GM19193 (cell line): ENCODE results near the gene NMRAL1.

Experiments
- POLR2A ChIP-seq: IDR thresholded peaks from 4 replicates; pipeline ENCODE4 v1.6.1; 2011; ENCODE audit not compliant: insufficient read depth, insufficient read length; ENCODE audit errors: extremely low read depth

NMRAL1 gene

GRCh38 chr16:4488499-4488967 lies 14.1 kb upstream of the NMRAL1 start:
- TF ChIP-seq POLR2A, result no peak

GRCh38 chr16:4487955-4488498 lies 13.6 kb upstream of the NMRAL1 start:
- no peak for TF ChIP-seq POLR2A

GRCh38 chr16:4486126-4486893 lies 11.9 kb upstream of the NMRAL1 start:
- TF ChIP-seq POLR2A, result no peak

GRCh38 chr16:4481963-4482362 lies 7.5 kb upstream of the NMRAL1 start:
- TF ChIP-seq POLR2A, result no peak

GRCh38 chr16:4481526-4481925 lies 7.1 kb upstream of the NMRAL1 start:
- no peak for TF ChIP-seq POLR2A

- no peak for TF ChIP-seq POLR2A
Measured at GRCh38 chr16:4477966-4478365, 3.5 kb upstream of the NMRAL1 start.

GRCh38 chr16:4475880-4476788 lies 1.7 kb upstream of the NMRAL1 start, which contains the start of gene HMOX2:
HMOX2 (plus strand) TSS chr16:4476398; CDS start chr16:4505525, 29,127 bp downstream.
- TF ChIP-seq POLR2A, result peak; percentile 91

- TF ChIP-seq POLR2A, result no peak
Measured at GRCh38 chr16:4472880-4473279, 1.5 kb downstream of the NMRAL1 start.

GRCh38 chr16:4471869-4472268 lies 2.6 kb downstream of the NMRAL1 start:
- no peak for TF ChIP-seq POLR2A

- no peak for TF ChIP-seq POLR2A
Measured at GRCh38 chr16:4468972-4469371, 5.5 kb downstream of the NMRAL1 start.

- no peak for TF ChIP-seq POLR2A
Measured at GRCh38 chr16:4467916-4468315, 6.5 kb downstream of the NMRAL1 start.

GRCh38 chr16:4465977-4466779 lies 8.2 kb downstream of the NMRAL1 start:
- TF ChIP-seq POLR2A, result no peak

- TF ChIP-seq POLR2A, result no peak
Measured at GRCh38 chr16:4463522-4464163, 10.8 kb downstream of the NMRAL1 start.

GRCh38 chr16:4461250-4462085 lies 13.0 kb downstream of the NMRAL1 start:
- peak; percentile 23 for TF ChIP-seq POLR2A

GRCh38 chr16:4460936-4461249 lies 13.5 kb downstream of the NMRAL1 start:
- no peak for TF ChIP-seq POLR2A
